Measurements from ENCODE around the gene RAB36. TPM values are rescaled to one million over a fixed set of nuclear protein-coding genes. Genes with fewer than 3 reads are reported as not detected.

Gene RAB36
- total and polyA plus RNA-seq, 2 experiments from 2014 or later = 2.7 to 5.3 TPM

DNA sequence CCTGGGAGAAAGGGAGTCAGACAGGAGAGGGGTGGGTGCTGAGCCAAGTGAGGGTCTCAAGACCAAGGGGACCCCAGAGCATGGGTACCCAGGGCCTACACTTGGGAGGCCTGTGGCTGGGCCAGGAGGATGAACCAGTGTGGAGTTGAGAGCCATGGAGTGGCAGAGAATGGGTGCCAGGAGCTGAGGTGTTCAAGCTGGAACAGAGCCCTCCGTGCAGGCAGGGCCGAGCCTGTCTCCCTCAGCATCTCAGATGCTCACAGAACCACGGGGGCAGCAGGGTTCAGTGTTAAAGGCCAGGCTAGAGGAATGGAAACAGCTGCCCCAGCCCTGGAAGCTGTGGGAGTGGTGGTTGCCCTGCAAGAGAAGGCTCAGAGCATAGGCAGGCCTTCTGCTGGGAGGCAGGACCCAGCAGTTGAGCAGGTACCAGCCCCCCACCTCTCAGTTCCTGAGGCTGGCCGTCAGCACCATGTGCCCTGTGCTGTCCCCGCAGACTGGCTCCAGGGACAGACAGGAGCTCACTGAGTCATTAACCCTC, 35.8 kb upstream of the RAB36 start:
- Histone ChIP-seq H3K9me3 (ENCODE audit: low read depth) (no peaks in the 10 kb centered on the region), H3K36me3 (replicated peaks; ENCODE audit: insufficient read depth, low read depth) (no peaks in the 10 kb centered on the region), H3K79me2 (no peaks in the 10 kb centered on the region), H3K4me1 (ENCODE audit: insufficient read depth) (peaks cover 3% of the 10 kb centered on the region), H3K4me3 (no peak overlapping the region), H3K27ac (no peak overlapping the region), H3K4me2 (no peak overlapping the region), H2AFZ (no peak overlapping the region), H3K9me2 (replicated peaks; ENCODE audit: insufficient read depth) (no peaks in the 10 kb centered on the region), H3K27me3 (no peaks in the 10 kb centered on the region), H4K20me1 (ENCODE audit: insufficient read depth, poor library complexity, severe bottlenecking) (no peaks in the 10 kb centered on the region)
- DNase-seq (ENCODE audit: low spot score) = no peak
- TF ChIP-seq, protein P1, sequence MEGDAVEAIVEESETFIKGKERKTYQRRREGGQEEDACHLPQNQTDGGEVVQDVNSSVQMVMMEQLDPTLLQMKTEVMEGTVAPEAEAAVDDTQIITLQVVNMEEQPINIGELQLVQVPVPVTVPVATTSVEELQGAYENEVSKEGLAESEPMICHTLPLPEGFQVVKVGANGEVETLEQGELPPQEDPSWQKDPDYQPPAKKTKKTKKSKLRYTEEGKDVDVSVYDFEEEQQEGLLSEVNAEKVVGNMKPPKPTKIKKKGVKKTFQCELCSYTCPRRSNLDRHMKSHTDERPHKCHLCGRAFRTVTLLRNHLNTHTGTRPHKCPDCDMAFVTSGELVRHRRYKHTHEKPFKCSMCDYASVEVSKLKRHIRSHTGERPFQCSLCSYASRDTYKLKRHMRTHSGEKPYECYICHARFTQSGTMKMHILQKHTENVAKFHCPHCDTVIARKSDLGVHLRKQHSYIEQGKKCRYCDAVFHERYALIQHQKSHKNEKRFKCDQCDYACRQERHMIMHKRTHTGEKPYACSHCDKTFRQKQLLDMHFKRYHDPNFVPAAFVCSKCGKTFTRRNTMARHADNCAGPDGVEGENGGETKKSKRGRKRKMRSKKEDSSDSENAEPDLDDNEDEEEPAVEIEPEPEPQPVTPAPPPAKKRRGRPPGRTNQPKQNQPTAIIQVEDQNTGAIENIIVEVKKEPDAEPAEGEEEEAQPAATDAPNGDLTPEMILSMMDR (IDR thresholded peaks at IDR 0.05; ENCODE audit: poor library complexity) = no peak
- TF ChIP-seq EZH2 (IDR thresholded peaks at IDR 0.05; ENCODE audit: borderline replicate concordance) (no peak), EZH2phosphoT487 (IDR thresholded peaks at IDR 0.05; ENCODE audit: low read depth, severe bottlenecking, unreplicated experiment) (no peak)
- WGBS (ENCODE audit: low lambda C conversion rate, missing lambda C conversion rate) = 85% methylated on average over 5 of the region's 5 CpGs

DNA sequence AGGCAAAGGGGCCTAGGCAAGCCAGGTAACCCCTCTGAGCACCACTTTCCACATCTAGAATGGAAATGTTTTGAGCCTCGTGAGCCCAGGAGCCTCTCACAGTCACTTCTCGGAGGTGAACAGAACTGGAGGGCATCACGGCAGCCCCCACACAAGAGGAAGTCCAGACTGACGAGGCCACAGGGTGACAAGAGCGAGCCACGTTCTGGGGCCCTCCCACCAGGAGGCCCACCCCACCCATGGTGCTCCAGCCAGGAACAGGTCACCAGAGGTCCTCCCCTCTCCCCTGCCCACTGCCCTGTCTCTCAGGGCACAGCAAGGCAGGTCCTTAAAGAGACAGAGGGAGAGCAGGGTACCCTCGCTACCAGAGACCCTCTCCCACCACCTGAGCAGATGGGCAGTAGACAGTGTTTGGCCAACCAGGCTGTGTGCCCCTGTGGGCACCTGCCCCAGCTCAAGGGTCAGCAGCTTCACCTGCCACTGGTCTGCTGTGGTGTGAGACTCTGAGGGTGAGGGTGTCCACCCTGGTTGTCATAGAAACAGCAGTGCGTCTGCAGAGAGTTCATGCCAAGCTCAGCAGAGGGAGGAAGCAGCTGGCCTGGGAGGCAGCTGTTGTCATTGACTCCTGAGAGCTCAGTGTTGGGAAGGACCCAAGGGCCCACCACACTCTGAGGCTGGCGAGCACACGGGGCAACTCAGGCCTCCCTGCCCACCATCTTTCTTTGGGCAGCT, 34.9 kb upstream of the RAB36 start:
- Histone ChIP-seq H3K9me2 (replicated peaks; ENCODE audit: insufficient read depth) (no peaks in the 10 kb centered on the region), H3K9me3 (ENCODE audit: low read depth) (no peaks in the 10 kb centered on the region), H4K20me1 (ENCODE audit: insufficient read depth, poor library complexity, severe bottlenecking) (no peaks in the 10 kb centered on the region), H3K27ac (no peak overlapping the region), H2AFZ (no peak overlapping the region), H3K36me3 (replicated peaks; ENCODE audit: insufficient read depth, low read depth) (no peaks in the 10 kb centered on the region), H3K4me1 (ENCODE audit: insufficient read depth) (peaks cover 3% of the 10 kb centered on the region), H3K4me2 (no peak overlapping the region), H3K79me2 (no peaks in the 10 kb centered on the region), H3K4me3 (no peak overlapping the region), H3K27me3 (no peaks in the 10 kb centered on the region)
- DNase-seq (ENCODE audit: low spot score) = no peak
- TF ChIP-seq EZH2 (IDR thresholded peaks at IDR 0.05; ENCODE audit: borderline replicate concordance) = no peak
- TF ChIP-seq, protein P1 (IDR thresholded peaks at IDR 0.05; ENCODE audit: poor library complexity) = no peak
- TF ChIP-seq EZH2phosphoT487 (IDR thresholded peaks at IDR 0.05; ENCODE audit: low read depth, severe bottlenecking, unreplicated experiment) = no peak
- 87% methylated on average over 10 of the region's 10 CpGs for WGBS (ENCODE audit: low lambda C conversion rate, missing lambda C conversion rate)

DNA sequence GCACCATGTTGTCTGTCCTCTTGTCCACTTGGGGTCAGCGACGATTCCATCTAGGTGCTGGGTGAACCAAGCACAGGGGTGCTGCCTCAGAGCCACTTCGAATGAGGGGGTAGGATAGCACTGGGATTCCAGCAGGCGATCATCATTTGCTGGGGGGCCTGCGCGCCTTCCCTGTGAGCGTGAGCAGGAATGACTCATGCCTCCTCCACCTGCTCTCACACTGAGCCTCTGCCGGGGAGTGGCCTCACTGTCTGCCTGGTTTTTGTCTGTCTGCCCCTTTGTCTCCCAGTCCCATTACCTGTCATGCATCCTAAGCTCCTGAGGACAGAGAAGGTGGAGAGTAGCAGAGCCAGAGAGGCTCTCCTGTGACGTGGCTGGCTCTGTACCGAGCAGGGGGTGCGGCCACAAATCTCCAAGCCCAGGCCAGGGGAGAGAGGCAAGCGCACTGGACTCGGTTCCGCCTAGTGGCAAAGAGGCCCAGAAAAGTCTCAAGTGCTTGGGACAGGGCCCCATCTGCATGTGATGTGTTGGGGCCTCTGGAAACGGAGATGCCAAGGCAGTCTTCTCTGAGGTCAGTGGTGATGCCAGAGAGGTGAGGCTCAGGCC, 34.3 kb upstream of the RAB36 start:
- TF ChIP-seq EZH2phosphoT487 (IDR thresholded peaks at IDR 0.05; ENCODE audit: low read depth, severe bottlenecking, unreplicated experiment) (no peak), EZH2 (IDR thresholded peaks at IDR 0.05; ENCODE audit: borderline replicate concordance) (no peak)
- TF ChIP-seq, protein P1 (IDR thresholded peaks at IDR 0.05; ENCODE audit: poor library complexity) = no peak
- no peak overlapping the region for H3K4me2 ChIP-seq
- H3K9me3 ChIP-seq (ENCODE audit: low read depth) = no peaks in the 10 kb centered on the region
- no peaks in the 10 kb centered on the region for H3K36me3 ChIP-seq (replicated peaks; ENCODE audit: insufficient read depth, low read depth)
- peak; percentile 50 for DNase-seq (ENCODE audit: low spot score)
- H3K27me3 ChIP-seq = no peaks in the 10 kb centered on the region
- H2AFZ ChIP-seq = no peak overlapping the region
- H3K9me2 ChIP-seq (replicated peaks; ENCODE audit: insufficient read depth) = no peaks in the 10 kb centered on the region
- H3K27ac ChIP-seq = no peak overlapping the region
- H3K4me1 ChIP-seq (ENCODE audit: insufficient read depth) = peaks cover 3% of the 10 kb centered on the region
- no peaks in the 10 kb centered on the region for H3K79me2 ChIP-seq
- WGBS (ENCODE audit: low lambda C conversion rate, missing lambda C conversion rate) = 76% methylated on average over 15 of the region's 15 CpGs
- H3K4me3 ChIP-seq = no peak overlapping the region
- no peaks in the 10 kb centered on the region for H4K20me1 ChIP-seq (ENCODE audit: insufficient read depth, poor library complexity, severe bottlenecking)
